ENCODE data around the gene LRRC43. TPM values are rescaled to one million over a fixed set of nuclear protein-coding genes. Genes with fewer than 3 reads are reported as not detected.

The LRRC43 gene
- total and polyA plus RNA-seq, 12 donors, result 0.17 to 4.5 (median 1.1) TPM

DNA sequence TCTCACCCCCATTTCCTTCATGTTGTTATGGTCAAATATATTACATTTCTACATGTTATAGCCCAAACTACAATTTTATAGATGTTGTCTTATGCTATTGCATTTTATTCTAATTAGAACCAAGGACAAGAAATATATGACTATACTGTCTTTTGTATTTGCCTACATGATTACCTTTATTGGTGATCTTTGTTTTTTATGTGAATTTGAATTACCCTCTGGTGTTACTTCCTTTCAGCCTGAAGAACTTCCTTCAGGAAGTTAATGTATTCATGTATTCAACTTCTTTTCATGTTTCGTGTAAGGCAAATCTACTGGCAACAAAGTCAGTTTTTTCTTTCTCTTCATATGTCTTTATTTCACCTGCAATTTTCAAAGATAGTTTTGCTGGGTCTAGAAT lies 11.9 kb downstream of the LRRC43 start:
- intact Hi-C loops (cut with DNase I), result no loop called here
- no peak for DNase-seq
- 79 to 88% (median 81%) methylated on average over 1 of the region's 1 CpG for WGBS, 4 donors

DNA sequence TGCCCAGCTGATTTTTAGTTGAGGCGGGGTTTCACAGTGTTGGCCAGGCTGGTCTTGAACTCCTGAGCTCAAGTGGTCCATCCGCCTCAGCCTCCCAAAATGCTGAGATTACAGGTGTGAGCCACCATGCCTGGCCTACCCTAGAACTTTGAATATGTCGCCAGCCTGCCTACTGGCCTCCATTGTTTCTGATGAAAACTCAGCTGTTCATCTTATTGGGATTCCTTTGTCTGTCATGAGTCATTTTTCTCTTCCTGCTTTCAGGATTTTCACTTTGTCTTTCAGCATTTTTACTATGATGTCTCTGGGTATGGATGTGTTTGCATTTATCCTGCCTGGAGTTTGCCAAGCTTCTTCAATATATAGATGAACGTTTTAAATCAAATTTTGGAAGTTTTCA lies 12.5 kb downstream of the LRRC43 start:
- H3K4me3 ChIP-seq, result no peak overlapping the region
- H3K9me3 ChIP-seq (replicated peaks in 1 of 3), result no peaks in the 10 kb centered on the region
- intact Hi-C loops (cut with DNase I), result no loop called here
- H3K36me3 ChIP-seq (replicated peaks in 1 of 2), result no peaks in the 10 kb centered on the region
- no peak overlapping the region for H3K27ac ChIP-seq
- no peaks in the 10 kb centered on the region for H3K4me1 ChIP-seq (replicated peaks in 1 of 2)
- no peak for TF ChIP-seq POLR2A (IDR thresholded peaks at IDR 0.05)
- TF ChIP-seq, protein P1, sequence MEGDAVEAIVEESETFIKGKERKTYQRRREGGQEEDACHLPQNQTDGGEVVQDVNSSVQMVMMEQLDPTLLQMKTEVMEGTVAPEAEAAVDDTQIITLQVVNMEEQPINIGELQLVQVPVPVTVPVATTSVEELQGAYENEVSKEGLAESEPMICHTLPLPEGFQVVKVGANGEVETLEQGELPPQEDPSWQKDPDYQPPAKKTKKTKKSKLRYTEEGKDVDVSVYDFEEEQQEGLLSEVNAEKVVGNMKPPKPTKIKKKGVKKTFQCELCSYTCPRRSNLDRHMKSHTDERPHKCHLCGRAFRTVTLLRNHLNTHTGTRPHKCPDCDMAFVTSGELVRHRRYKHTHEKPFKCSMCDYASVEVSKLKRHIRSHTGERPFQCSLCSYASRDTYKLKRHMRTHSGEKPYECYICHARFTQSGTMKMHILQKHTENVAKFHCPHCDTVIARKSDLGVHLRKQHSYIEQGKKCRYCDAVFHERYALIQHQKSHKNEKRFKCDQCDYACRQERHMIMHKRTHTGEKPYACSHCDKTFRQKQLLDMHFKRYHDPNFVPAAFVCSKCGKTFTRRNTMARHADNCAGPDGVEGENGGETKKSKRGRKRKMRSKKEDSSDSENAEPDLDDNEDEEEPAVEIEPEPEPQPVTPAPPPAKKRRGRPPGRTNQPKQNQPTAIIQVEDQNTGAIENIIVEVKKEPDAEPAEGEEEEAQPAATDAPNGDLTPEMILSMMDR (IDR thresholded peaks at IDR 0.05), result no peak
- no peak for DNase-seq
- peaks cover under 1% of the 10 kb centered on the region for H3K27me3 ChIP-seq
- 74 to 89% (median 84%) methylated on average over 4 of the region's 4 CpGs for WGBS, 4 donors

More for the DNA sequence above, 11.9 kb downstream of the LRRC43 start:
- TF ChIP-seq, protein P1 (IDR thresholded peaks at IDR 0.05), result no peak
- no peak for TF ChIP-seq POLR2A (IDR thresholded peaks at IDR 0.05)
- Histone ChIP-seq H3K4me1 (replicated peaks in 1 of 2) (no peaks in the 10 kb centered on the region), H3K9me3 (replicated peaks in 1 of 3) (no peaks in the 10 kb centered on the region), H3K36me3 (replicated peaks in 1 of 2) (no peaks in the 10 kb centered on the region), H3K27me3 (no peaks in the 10 kb centered on the region), H3K27ac (no peak overlapping the region), H3K4me3 (no peak overlapping the region)

DNA sequence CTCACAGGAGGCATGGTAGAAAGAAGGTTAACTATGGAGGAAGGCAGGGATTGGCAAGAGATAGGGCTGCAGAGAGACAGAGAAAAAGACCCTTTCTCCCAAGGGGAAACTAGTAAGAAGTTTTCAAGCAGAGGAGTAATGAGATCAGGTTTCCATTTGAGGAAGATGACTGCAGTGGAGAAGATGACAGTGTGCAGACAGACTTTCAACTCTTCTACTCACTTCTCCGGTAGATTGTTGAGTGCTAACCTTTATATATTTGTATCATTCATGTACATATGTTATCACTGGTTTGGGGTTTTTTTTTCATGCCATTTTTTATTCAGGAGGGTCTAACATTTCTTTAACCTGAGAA lies 14.7 kb downstream of the LRRC43 start:
- WGBS, 4 donors, result 45 to 76% (median 67%) methylated on average over 1 of the region's 1 CpG
- intact Hi-C loops (cut with DNase I), result no loop called here
- TF ChIP-seq POLR2A (IDR thresholded peaks at IDR 0.05), result no peak
- TF ChIP-seq, protein P1 (IDR thresholded peaks at IDR 0.05), result no peak
- Histone ChIP-seq H3K9me3 (replicated peaks in 1 of 3) (no peaks in the 10 kb centered on the region), H3K4me3 (no peak overlapping the region), H3K4me1 (replicated peaks in 1 of 2) (no peaks in the 10 kb centered on the region), H3K36me3 (replicated peaks in 1 of 2) (no peaks in the 10 kb centered on the region), H3K27me3 (peaks cover 15% of the 10 kb centered on the region), H3K27ac (no peak overlapping the region)
- no peak for DNase-seq

DNA sequence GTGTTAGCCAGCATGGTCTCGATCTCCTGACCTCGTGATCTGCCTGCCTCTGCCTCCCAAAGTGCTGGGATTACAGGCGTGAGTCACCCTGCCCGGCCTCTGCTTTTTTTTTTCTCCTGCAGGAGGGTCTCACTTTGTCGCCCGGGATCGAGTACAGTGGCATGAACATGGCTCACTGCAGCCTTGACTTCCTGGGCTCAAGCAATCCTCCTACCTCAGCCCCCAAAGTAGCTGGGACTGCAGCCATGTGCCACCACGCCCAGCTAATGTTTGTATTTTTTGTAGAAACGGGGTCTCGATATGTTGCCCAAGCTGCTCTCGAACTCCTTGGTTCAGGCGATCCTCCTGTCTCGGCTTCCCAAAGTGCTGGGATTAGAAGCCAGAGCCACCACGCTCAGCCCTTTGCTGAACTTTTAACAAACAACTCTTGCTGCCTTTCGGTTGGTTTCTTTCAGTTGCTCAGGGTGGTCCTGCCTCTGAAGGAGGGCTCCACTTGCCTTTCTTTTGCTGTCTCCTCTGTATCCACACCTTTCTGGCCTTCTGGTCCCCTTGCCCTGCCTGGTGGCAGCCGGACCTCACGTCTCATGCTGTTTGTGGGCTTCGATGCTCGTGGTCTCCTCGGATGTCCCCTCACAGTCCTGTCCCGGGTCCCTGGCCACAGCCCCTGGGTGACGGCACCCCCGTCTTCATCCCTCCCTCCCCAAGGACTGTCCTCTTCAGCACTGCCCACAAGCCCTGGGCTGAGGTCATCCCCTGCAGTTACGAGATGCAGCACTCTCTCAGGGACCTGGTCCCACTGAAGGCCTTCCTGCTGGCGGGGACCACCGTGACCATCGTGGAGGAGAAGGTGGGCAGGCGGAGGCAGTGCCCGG lies 16.8 kb downstream of the LRRC43 start:
- 82 to 85% (median 85%) methylated on average over 27 to 29 of the region's 29 CpGs for WGBS, 4 donors
- DNase-seq, result no peak

More for the DNA sequence above, 16.8 kb downstream of the LRRC43 start:
- Histone ChIP-seq H3K36me3 (replicated peaks in 1 of 2) (no peaks in the 10 kb centered on the region), H3K27me3 (peaks cover 29% of the 10 kb centered on the region), H3K4me3 (no peak overlapping the region), H3K4me1 (replicated peaks in 1 of 2) (peaks cover 0 to 8% of the 10 kb centered on the region in 2 donors), H3K9me3 (replicated peaks in 1 of 3) (no peaks in the 10 kb centered on the region), H3K27ac (no peak overlapping the region)
- intact Hi-C loops (cut with DNase I), result no loop called here
- no peak for TF ChIP-seq POLR2A (IDR thresholded peaks at IDR 0.05)
- TF ChIP-seq, protein P1 (IDR thresholded peaks at IDR 0.05), result no peak
